Measurements from ENCODE around the gene PTPRN2.

Gene PTPRN2

GRCh38 chr7:157660971-157661610 is 926.5 kb downstream of the PTPRN2 start:
- no peak for DNase-seq

- no peak for DNase-seq
Measured at GRCh38 chr7:157658851-157659412, 928.7 kb downstream of the PTPRN2 start.

- no peak for DNase-seq
Measured at GRCh38 chr7:157657741-157658740, 929.6 kb downstream of the PTPRN2 start.

- no peak for DNase-seq
Measured at GRCh38 chr7:157656195-157656769, 931.3 kb downstream of the PTPRN2 start.

- no peak for DNase-seq
Measured at GRCh38 chr7:157654350-157654749, 933.3 kb downstream of the PTPRN2 start.

GRCh38 chr7:157653827-157654207 is 933.8 kb downstream of the PTPRN2 start:
- no peak for DNase-seq

- no peak for DNase-seq
Measured at GRCh38 chr7:157652954-157653826, 934.4 kb downstream of the PTPRN2 start.

- no peak for DNase-seq
Measured at GRCh38 chr7:157652161-157652953, 935.3 kb downstream of the PTPRN2 start.

- no peak for DNase-seq
Measured at GRCh38 chr7:157651366-157652160, 936.1 kb downstream of the PTPRN2 start.

GRCh38 chr7:157650801-157651200 is 936.8 kb downstream of the PTPRN2 start:
- no peak for DNase-seq

- no peak for DNase-seq
Measured at GRCh38 chr7:157650131-157650631, 937.4 kb downstream of the PTPRN2 start.

GRCh38 chr7:157646551-157646950 is 941.1 kb downstream of the PTPRN2 start:
- no peak for DNase-seq

GRCh38 chr7:157645539-157645938 is 942.1 kb downstream of the PTPRN2 start:
- no peak for DNase-seq

GRCh38 chr7:157644946-157645345 is 942.7 kb downstream of the PTPRN2 start:
- no peak for DNase-seq

GRCh38 chr7:157643525-157643970 is 944.1 kb downstream of the PTPRN2 start:
- no peak for DNase-seq

- DNase-seq = no peak
Measured at GRCh38 chr7:157641866-157642265, 945.8 kb downstream of the PTPRN2 start.

GRCh38 chr7:157640144-157640543 is 947.5 kb downstream of the PTPRN2 start:
- no peak for DNase-seq

- no peak for DNase-seq
Measured at GRCh38 chr7:157638563-157638962, 949.1 kb downstream of the PTPRN2 start.

GRCh38 chr7:157637216-157637949 is 950.2 kb downstream of the PTPRN2 start:
- no peak for DNase-seq

GRCh38 chr7:157635669-157636068 is 952.0 kb downstream of the PTPRN2 start:
- DNase-seq = no peak
